Glutamatergic neuron (in vitro differentiated cells): ENCODE measurements around the gene MAPK1. TPM values are rescaled to one million over a fixed set of nuclear protein-coding genes. Genes with fewer than 3 reads are reported as not detected.
"Not testable (repeated sequence)": the region's sequence is repeated elsewhere in the genome, so short reads cannot be mapped to it uniquely, and the experiment has no call there.

Experiments used
- DNase-seq: peaks from one replicate; pipeline ENCODE4 v3.0.0; 2022
- H3K27ac Mint-ChIP-seq: one replicate; pipeline ENCODE4 v1.8.0; 2020; ENCODE audit warnings: mild to moderate bottlenecking, mixed read lengths, inconsistent platforms; ENCODE audit not compliant: unreplicated experiment
- H3K27me3 Mint-ChIP-seq: one replicate; pipeline ENCODE4 v1.8.0; 2020; ENCODE audit warnings: mild to moderate bottlenecking, moderate library complexity, mixed read lengths, inconsistent platforms; ENCODE audit not compliant: unreplicated experiment
- H3K36me3 Mint-ChIP-seq: one replicate; pipeline ENCODE4 v1.8.0; 2020; ENCODE audit warnings: mild to moderate bottlenecking, mixed read lengths, inconsistent platforms; ENCODE audit not compliant: unreplicated experiment
- H3K4me1 Mint-ChIP-seq: one replicate; pipeline ENCODE4 v1.8.0; 2020; ENCODE audit warnings: mild to moderate bottlenecking, low read depth, mixed read lengths, inconsistent platforms; ENCODE audit not compliant: unreplicated experiment
- H3K4me3 Mint-ChIP-seq: one replicate; pipeline ENCODE4 v1.8.0; 2020; ENCODE audit warnings: mild to moderate bottlenecking, mixed read lengths, inconsistent platforms; ENCODE audit not compliant: unreplicated experiment
- H3K9me3 Mint-ChIP-seq: one replicate; pipeline ENCODE4 v1.8.0; 2020; ENCODE audit warnings: mild to moderate bottlenecking, moderate library complexity, mixed read lengths, inconsistent platforms; ENCODE audit not compliant: unreplicated experiment
- total RNA-seq: library from RNA; stranded (reverse); fragmentation: NEBNext Ultra II Directional; extraction: Animal tissue kit (Norgen Biotek cat#: 25700); gene quantifications from one replicate; pipeline ENCODE4 v1.2.1, GENCODE V29; 2021; ENCODE audit not compliant: unreplicated experiment
- TF ChIP-seq, protein P1 (sequence below): fragments of 200-600 bp; sonication (generic); IDR thresholded peaks from one replicate; pipeline ENCODE4 v1.5.0; 2021; ENCODE audit not compliant: partially characterized antibody, unreplicated experiment

MAPK1 gene
- total RNA-seq, 1 donor from 2014 or later: 148 TPM

DNA sequence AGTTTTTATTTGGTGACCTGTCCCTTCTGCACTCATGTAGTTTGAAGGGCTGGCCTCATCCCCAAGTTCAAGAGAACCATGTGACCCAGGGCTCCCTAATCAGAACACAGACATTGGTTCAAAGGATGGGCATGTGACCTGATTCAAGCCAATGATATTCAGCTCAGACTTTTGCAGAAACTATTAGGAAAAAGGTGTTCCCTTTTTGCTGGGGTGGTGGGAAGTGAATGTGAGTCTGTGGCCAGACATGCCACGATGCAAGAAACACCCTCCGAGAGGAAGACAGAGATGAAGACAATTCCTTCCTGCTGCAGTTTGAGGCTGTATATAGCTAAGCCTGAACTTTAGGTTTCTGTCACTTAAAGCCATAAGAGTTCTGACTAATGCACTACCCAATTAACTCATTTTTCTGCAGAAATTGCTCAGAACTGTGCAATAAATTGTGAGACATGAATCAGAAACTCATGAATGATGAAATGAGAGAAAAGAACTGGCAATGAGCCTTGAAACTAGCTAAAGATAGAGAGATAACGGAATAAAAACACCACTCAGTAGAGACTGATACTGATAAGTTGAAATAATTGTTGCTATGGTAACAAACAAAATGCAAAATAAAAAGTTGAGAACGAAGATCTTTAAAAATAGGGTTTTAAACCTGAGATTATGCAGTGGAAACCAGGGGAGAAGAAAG lies 9.2 kb upstream of the MAPK1 start:
- Mint-ChIP-seq H3K4me1 (no peaks in the 10 kb centered on the region), H3K36me3 (no peaks in the 10 kb centered on the region), H3K9me3 (peaks cover 4% of the 10 kb centered on the region), H3K27me3 (no peaks in the 10 kb centered on the region), H3K27ac (no peak overlapping the region), H3K4me3 (no peak overlapping the region)
- DNase-seq: no peak
- TF ChIP-seq, protein P1, sequence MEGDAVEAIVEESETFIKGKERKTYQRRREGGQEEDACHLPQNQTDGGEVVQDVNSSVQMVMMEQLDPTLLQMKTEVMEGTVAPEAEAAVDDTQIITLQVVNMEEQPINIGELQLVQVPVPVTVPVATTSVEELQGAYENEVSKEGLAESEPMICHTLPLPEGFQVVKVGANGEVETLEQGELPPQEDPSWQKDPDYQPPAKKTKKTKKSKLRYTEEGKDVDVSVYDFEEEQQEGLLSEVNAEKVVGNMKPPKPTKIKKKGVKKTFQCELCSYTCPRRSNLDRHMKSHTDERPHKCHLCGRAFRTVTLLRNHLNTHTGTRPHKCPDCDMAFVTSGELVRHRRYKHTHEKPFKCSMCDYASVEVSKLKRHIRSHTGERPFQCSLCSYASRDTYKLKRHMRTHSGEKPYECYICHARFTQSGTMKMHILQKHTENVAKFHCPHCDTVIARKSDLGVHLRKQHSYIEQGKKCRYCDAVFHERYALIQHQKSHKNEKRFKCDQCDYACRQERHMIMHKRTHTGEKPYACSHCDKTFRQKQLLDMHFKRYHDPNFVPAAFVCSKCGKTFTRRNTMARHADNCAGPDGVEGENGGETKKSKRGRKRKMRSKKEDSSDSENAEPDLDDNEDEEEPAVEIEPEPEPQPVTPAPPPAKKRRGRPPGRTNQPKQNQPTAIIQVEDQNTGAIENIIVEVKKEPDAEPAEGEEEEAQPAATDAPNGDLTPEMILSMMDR: no peak

DNA sequence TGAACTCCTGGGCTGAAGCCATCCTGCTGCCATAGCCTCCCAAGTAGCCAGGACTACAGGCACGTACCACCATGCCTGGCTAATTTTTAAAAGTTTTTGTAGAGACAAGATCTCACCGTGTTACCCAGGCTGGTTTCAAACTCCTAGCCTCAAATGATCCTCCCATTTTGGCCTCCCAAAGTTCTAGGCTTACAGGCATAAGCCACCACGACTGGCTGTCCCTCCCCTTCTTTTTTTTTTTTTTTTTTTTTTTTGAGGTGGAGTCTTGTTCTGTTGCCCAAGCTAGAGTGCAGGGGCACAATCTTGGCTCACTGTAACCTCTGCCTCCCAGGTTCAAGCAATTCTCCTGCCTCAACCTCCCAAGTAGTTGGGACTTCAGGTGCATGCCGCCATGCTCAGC lies 7.5 kb upstream of the MAPK1 start:
- not testable (repeated sequence) for H3K4me1 Mint-ChIP-seq, H3K27me3 Mint-ChIP-seq, DNase-seq, H3K27ac Mint-ChIP-seq, H3K36me3 Mint-ChIP-seq, H3K4me3 Mint-ChIP-seq, H3K9me3 Mint-ChIP-seq

DNA sequence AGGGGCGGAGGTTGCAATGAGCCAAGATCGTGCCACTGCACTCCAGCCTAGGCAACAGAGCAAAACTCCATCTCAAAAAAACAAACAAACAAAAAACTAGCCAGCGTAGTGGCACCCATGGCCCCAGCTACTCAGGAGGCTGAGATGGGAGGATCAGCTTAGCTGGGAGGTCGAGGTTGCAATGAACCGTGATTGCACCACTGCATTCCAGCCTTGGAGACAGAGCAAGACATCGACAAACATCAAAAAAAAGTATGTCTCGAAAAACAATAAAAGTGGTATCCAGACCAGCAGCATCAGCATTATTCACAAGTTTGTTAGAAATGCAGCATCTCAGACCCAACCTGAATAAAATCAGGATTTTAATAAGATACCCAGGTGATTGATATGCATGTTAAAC lies 6.2 kb upstream of the MAPK1 start:
- H3K4me1 Mint-ChIP-seq: peaks cover under 1% of the 10 kb centered on the region
- DNase-seq: no peak
- TF ChIP-seq, protein P1: no peak
- H3K9me3 Mint-ChIP-seq: peaks cover 4% of the 10 kb centered on the region
- H3K36me3 Mint-ChIP-seq: no peaks in the 10 kb centered on the region
- H3K27ac Mint-ChIP-seq: no peak overlapping the region
- H3K27me3 Mint-ChIP-seq: no peaks in the 10 kb centered on the region
- H3K4me3 Mint-ChIP-seq: no peak overlapping the region

DNA sequence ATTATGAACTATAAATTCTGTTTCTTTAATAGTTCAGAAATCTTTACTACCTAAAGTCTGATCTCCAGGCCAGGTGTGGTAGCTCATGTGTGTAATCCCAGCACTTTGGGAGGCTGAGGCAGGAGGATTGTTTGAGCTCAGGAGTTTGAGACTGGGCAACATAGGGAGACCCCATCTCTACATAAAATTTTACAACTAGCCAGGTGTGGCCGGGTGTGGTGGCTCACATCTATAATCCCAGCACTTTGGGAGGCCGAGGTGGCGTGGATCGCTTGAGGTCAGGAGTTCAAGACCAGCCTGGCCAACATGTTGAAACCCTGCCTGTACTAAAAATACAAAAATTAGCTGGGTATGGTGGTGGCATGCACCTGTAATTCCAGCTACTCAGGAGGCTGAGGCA lies 5.3 kb upstream of the MAPK1 start:
- not testable (repeated sequence) for H3K27ac Mint-ChIP-seq, DNase-seq, H3K4me3 Mint-ChIP-seq, H3K4me1 Mint-ChIP-seq, H3K27me3 Mint-ChIP-seq, H3K36me3 Mint-ChIP-seq, H3K9me3 Mint-ChIP-seq

DNA sequence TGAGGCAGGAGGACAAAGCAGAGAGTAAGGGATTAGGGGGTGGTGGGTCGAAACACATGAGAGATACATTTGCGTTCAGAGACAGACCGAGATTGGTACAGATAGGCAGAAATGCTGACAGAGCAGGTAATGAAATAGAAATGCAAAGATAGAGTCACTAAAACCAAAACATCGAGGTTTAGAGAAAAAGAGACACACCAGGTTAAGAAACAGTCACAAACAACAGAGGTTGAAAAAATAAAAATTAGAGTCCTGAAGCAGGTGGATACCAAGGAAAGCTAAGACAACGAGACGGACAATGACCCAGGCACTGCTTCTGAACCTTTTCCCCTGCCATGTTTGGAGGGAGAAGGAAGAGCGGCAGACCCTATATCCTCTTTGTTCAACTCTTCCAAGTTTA lies 1.2 kb upstream of the MAPK1 start:
- Mint-ChIP-seq H3K4me3 (peak overlapping the region; percentile 91), H3K4me1 (peaks cover 18% of the 10 kb centered on the region), H3K9me3 (peaks cover 20% of the 10 kb centered on the region), H3K36me3 (peaks cover 4% of the 10 kb centered on the region), H3K27me3 (peaks cover 10% of the 10 kb centered on the region), H3K27ac (peak overlapping the region; percentile 48)
- no peak for DNase-seq
- TF ChIP-seq, protein P1: no peak

DNA sequence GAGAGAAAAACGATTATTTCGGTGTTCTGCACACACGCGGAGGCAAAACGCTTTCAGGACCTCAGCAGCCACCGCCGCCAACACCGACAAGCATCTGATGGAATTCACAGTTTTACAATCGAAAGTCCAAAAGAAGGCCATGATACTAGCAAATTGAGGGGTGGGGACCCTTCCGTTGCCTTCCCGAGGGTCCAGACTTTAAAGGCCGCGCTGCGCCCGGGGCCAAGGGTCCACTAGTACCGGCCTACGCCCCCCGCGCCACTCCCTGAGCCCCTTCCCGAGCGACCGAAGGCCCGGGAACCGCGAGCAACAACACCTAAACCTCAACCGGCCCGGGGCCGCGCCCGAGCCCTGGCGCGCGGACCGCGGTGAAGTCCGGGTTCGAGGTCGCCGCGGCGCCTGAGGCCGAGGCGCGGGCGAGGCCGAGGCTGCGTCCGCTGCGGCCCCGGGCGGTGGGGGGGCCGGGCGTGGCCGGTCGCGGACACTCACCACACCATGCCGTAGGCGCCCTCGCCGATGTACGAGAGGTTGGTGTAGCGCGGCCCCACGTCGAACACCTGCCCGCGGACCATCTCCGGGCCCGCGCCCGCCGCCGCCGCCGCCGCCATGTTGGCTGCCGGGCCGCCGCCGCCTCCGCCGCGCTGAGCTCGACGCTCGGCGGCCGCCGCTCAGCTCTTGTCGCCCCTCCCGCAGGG lies 465 bp downstream of the MAPK1 start:
- Mint-ChIP-seq H3K4me3 (peak overlapping the region; percentile 96), H3K36me3 (peaks cover 4% of the 10 kb centered on the region), H3K9me3 (peaks cover 16% of the 10 kb centered on the region), H3K4me1 (peaks cover 24% of the 10 kb centered on the region), H3K27me3 (peaks cover 11% of the 10 kb centered on the region), H3K27ac (peak overlapping the region; percentile 91)
- TF ChIP-seq, protein P1: no peak
- DNase-seq: peak; percentile 18
